GM12878 (cell line): ENCODE measurements around the gene SBF2. TPM values are rescaled to one million over a fixed set of nuclear protein-coding genes. Genes with fewer than 3 reads are reported as not detected.

Experiments
- ATAC-seq: fragments of 200-7000 bp; cut with Tn5 transposase; 3 replicates; pipeline ENCODE4 v1.9.1; 2020; ENCODE audit warnings: mild to moderate bottlenecking, moderate library complexity
- BruUV-seq: library from RNA; stranded (reverse); fragments of 400-500 nt; replicated peaks from 2 replicates; lab custom pipeline; 2021; lab: Mats Ljungman, UMichigan
- CTCF ChIA-PET: fragments of 300-600 bp; sonication (Branson Sonifier 250); formaldehyde crosslinking; extraction: SDS; loops from one replicate; lab custom pipeline; 2021; ENCODE audit warnings: inconsistent platforms; lab: Yijun Ruan, JAX
- POLR2A ChIA-PET: fragments of 350-600 bp; formaldehyde crosslinking; extraction: SDS; loops from one replicate; lab custom pipeline; 2021; ENCODE audit warnings: inconsistent platforms; lab: Charles Lee
- RAD21 ChIA-PET: fragments of 300-600 bp; sonication (Branson Sonifier 250); formaldehyde crosslinking; loops from one replicate; lab custom pipeline; 2023; ENCODE audit warnings: antibody characterized with exemption; ENCODE audit not compliant: unreplicated experiment; lab: Charles Lee
- SMC1A ChIA-PET: fragments of 300-600 bp; sonication (Branson Sonifier 250); formaldehyde crosslinking; loops from one replicate; lab custom pipeline; 2023; ENCODE audit not compliant: unreplicated experiment, uncharacterized antibody; lab: Charles Lee
- DNase-seq: peaks from one replicate; pipeline ENCODE4 v3.0.0-alpha.2; 2011; ENCODE audit warnings: low read depth, low spot score
- FAIRE-seq: peaks from 3 replicates; lab custom pipeline; 2011; peaks lifted over from hg19 to GRCh38; lab: Jason Lieb, UNC
- H2AFZ ChIP-seq: 2 replicates; pipeline ENCODE4 v1.6.0; 2011; ENCODE audit warnings: low read depth, low read length, control low read depth; ENCODE audit not compliant: control insufficient read depth
- H3K27ac ChIP-seq: 2 replicates; pipeline ENCODE4 v1.5.1; 2011; ENCODE audit warnings: control low read depth; ENCODE audit not compliant: control insufficient read depth, insufficient read depth
- H3K27me3 ChIP-seq, 2 experiments: replicated peaks in 1 of 2; 2 replicates each; pipeline versions ENCODE4 v1.6.0 to v1.6.1; 2011; ENCODE audit warnings: low read length in 1 of 2; ENCODE audit not compliant: control insufficient read depth in 2 of 2, insufficient read depth in 2 of 2
- H3K36me3 ChIP-seq, 2 experiments: 2 replicates each; pipeline ENCODE4 v1.5.1; 2011; ENCODE audit warnings: low read length in 1 of 2; ENCODE audit not compliant: control insufficient read depth in 2 of 2, insufficient read depth in 2 of 2
- H3K4me1 ChIP-seq: 2 replicates; pipeline ENCODE4 v1.6.1; 2011; ENCODE audit warnings: mild to moderate bottlenecking, low read length, moderate library complexity, mixed read lengths; ENCODE audit not compliant: control insufficient read depth, insufficient read depth
- H3K4me2 ChIP-seq: 2 replicates; pipeline ENCODE4 v1.6.0; 2011; ENCODE audit warnings: control low read depth; ENCODE audit not compliant: control insufficient read depth, insufficient read depth
- H3K4me3 ChIP-seq: fragments of 200-600 bp; sonication (generic); 2 replicates; pipeline ENCODE4 v1.5.1; 2016
- H3K79me2 ChIP-seq: 2 replicates; pipeline ENCODE4 v1.6.0; 2011; ENCODE audit warnings: low read length; ENCODE audit not compliant: control insufficient read depth, insufficient read depth
- H3K9ac ChIP-seq: 2 replicates; pipeline ENCODE4 v1.8.0; 2011; ENCODE audit warnings: low read length, control low read depth, mixed read lengths; ENCODE audit not compliant: control insufficient read depth, insufficient read depth
- H3K9me3 ChIP-seq: replicated peaks from 3 replicates; pipeline ENCODE4 v1.5.1; 2011; ENCODE audit warnings: mild to moderate bottlenecking, low read length; ENCODE audit not compliant: control insufficient read depth, insufficient read depth
- H4K20me1 ChIP-seq: 2 replicates; pipeline ENCODE4 v1.6.0; 2011; ENCODE audit not compliant: control insufficient read depth, insufficient read depth
- CEBPZ ChIP-seq: fragments of 150-350 bp; IDR thresholded peaks from 2 replicates; pipeline ENCODE4 v1.6.1; 2016; ENCODE audit warnings: low read depth, low read length
- IRF3 ChIP-seq: fragments of 450-650 bp; IDR thresholded peaks from 2 replicates; pipeline ENCODE4 v1.6.1; 2014; ENCODE audit warnings: mild to moderate bottlenecking
- MEF2B ChIP-seq: fragments of 450-650 bp; IDR thresholded peaks from 2 replicates; pipeline ENCODE4 v1.6.1; 2018; ENCODE audit warnings: mild to moderate bottlenecking, moderate library complexity; ENCODE audit not compliant: partially characterized antibody, poor library complexity, severe bottlenecking
- WGBS: methylation state at CpG from one replicate; pipeline ENCODE4 v1.1.6; 2016; ENCODE audit warnings: low lambda C conversion rate; ENCODE audit not compliant: insufficient replicate concordance, insufficient coverage; ENCODE audit errors: missing lambda C conversion rate; 5-methylcytosine and 5-hydroxymethylcytosine counted together
- in situ Hi-C: fragments of 300-500 bp; cut with MboI; formaldehyde crosslinking; loops from 9 replicates; pipeline ENCODE4 v1.14.3; 2018; ENCODE audit warnings: mixed read lengths
- intact Hi-C: fragments of 100-400 bp; cut with micrococcal nuclease; formaldehyde crosslinking; loops from one replicate; pipeline ENCODE4 v1.14.2; 2022; ENCODE audit not compliant: unreplicated experiment
- polyA plus RNA-seq, 11 experiments: library from polyadenylated mRNA; depleted of rRNA in 4 of 11; unstranded in 6 of 11; stranded (reverse) in 5 of 11; fragments of >200 nt; fragmentation: Nextera tagmentation in 4 of 11; fragmentation: Illumina TruSeq in 1 of 11; extraction: Ambion mirVana in 4 of 11; extraction: Trizol in 1 of 11; gene quantifications; 1 replicate in 1 of 11; 2 replicates in 10 of 11; pipeline versions ENCODE4 v1.2.1 to v1.2.3, GENCODE V29; 2011 to 2016; ENCODE audit warnings: inconsistent platforms in 2 of 11, missing spikeins in 2 of 11, low read depth in 1 of 11
- total RNA-seq, 4 experiments: library from RNA; depleted of rRNA in 3 of 4; stranded (reverse); fragments of >200 nt in 3 of 4; fragmentation: Illumina TruSeq in 1 of 4; extraction: Trizol in 1 of 4; gene quantifications; 2 replicates each; pipeline versions ENCODE4 v1.2.1 to v1.2.3, GENCODE V29; 2013 to 2021

SBF2 gene
- total and polyA plus RNA-seq, 10 of the 15 experiments (the other 5 are each of a cell fraction or from before 2014, with no cell fraction given) = 0.24 to 2.3 (median 1.1) TPM

GRCh38 chr11:9876331-9876730, 417.7 kb downstream of the SBF2 start:
- RAD21 ChIA-PET = no interaction called here

GRCh38 chr11:9875862-9876261, 418.2 kb downstream of the SBF2 start:
- in situ Hi-C loops = no loop called here
- ChIA-PET RAD21 (no interaction called here), CTCF (interaction anchor here (2.2 kb wide), 1 partner anchor 16 kb away, joined by 7 read pairs; no protein-coding TSS in a partner anchor)
- DNase-seq = no peak
- H2AFZ ChIP-seq = no peak overlapping the region
- no peak overlapping the region for H3K4me3 ChIP-seq
- FAIRE-seq = no peak
- no peaks in the 10 kb centered on the region for H3K36me3 ChIP-seq
- intact Hi-C loops = no loop called here
- H3K9ac ChIP-seq = no peak overlapping the region
- no peak for ATAC-seq
- no TSS peak for BruUV-seq
- no peaks in the 10 kb centered on the region for H3K27me3 ChIP-seq
- H3K4me1 ChIP-seq = no peaks in the 10 kb centered on the region
- H3K27ac ChIP-seq = no peak overlapping the region
- no peak for TF ChIP-seq CEBPZ
- TF ChIP-seq, all 136 proteins: peak for 0
- ChIA-PET POLR2A (no interaction called here), SMC1A (interaction anchor here (0.7 to 1.2 kb wide), 2 partner anchors 13 to 240 kb away, joined by 3 read pairs; no protein-coding TSS in a partner anchor)
- no peaks in the 10 kb centered on the region for H4K20me1 ChIP-seq
- no peaks in the 10 kb centered on the region for H3K79me2 ChIP-seq
- H3K9me3 ChIP-seq = no peaks in the 10 kb centered on the region
- no peak overlapping the region for H3K4me2 ChIP-seq
- 60% methylated on average over 6 of the region's 6 CpGs for WGBS

More at GRCh38 chr11:9876331-9876730, 417.7 kb downstream of the SBF2 start:
- no TSS peak for BruUV-seq
- in situ Hi-C loops = no loop called here
- Histone ChIP-seq H3K36me3 (no peaks in the 10 kb centered on the region), H3K27ac (no peak overlapping the region), H3K4me1 (no peaks in the 10 kb centered on the region), H2AFZ (no peak overlapping the region), H3K4me3 (no peak overlapping the region), H3K9me3 (no peaks in the 10 kb centered on the region), H4K20me1 (no peaks in the 10 kb centered on the region), H3K27me3 (no peaks in the 10 kb centered on the region; a peak in 1 of 4 replicates), H3K9ac (no peak overlapping the region), H3K4me2 (no peak overlapping the region), H3K79me2 (no peaks in the 10 kb centered on the region)
- WGBS = 47% methylated on average over 5 of the region's 5 CpGs
- DNase-seq (no peak), ATAC-seq (no peak), FAIRE-seq (no peak)
- SMC1A ChIA-PET = no interaction called here
- intact Hi-C loops = no loop called here
- CTCF ChIA-PET = interaction anchor here (2.2 kb wide), 1 partner anchor 16 kb away, joined by 7 read pairs; no protein-coding TSS in a partner anchor
- POLR2A ChIA-PET = no interaction called here
- TF ChIP-seq IRF3 = no peak
- TF ChIP-seq MEF2B = no peak
